Fibroblast of lung (primary cell): ENCODE data around the gene FXYD6. TPM values are rescaled to one million over a fixed set of nuclear protein-coding genes. Genes with fewer than 3 reads are reported as not detected.

ENCODE experiments used
- DNase-seq, 2 donors: peaks; one replicate each; pipeline versions ENCODE4 v3.0.0 to v3.0.0-alpha.2; 2010; ENCODE audit warnings: low read depth in 2 of 2
- H2AFZ ChIP-seq: 2 replicates; pipeline ENCODE4 v1.5.1; 2012; ENCODE audit warnings: low read length, control low read depth, inconsistent platforms
- H3K27ac ChIP-seq: 2 replicates; pipeline ENCODE4 v1.5.1; 2011; ENCODE audit warnings: low read length, control low read depth; ENCODE audit not compliant: insufficient read depth
- H3K27me3 ChIP-seq: 2 replicates; pipeline ENCODE4 v1.5.1; 2011; ENCODE audit warnings: mild to moderate bottlenecking, low read length; ENCODE audit not compliant: control insufficient read depth, insufficient read depth
- H3K36me3 ChIP-seq: 2 replicates; pipeline ENCODE4 v1.5.1; 2011; ENCODE audit warnings: low read length; ENCODE audit not compliant: control insufficient read depth, insufficient read depth
- H3K4me1 ChIP-seq: 2 replicates; pipeline ENCODE4 v1.5.1; 2011; ENCODE audit warnings: low read length; ENCODE audit not compliant: control insufficient read depth, insufficient read depth; ENCODE audit errors: extremely low read depth
- H3K4me2 ChIP-seq: 2 replicates; pipeline ENCODE4 v1.5.1; 2011; ENCODE audit warnings: low read length, control low read depth; ENCODE audit not compliant: insufficient read depth; ENCODE audit errors: extremely low read depth
- H3K4me3 ChIP-seq, 4 experiments: fragments of 200-600 bp in 1 of 4; sonication (generic) in 1 of 4; replicated peaks in 1 of 4; 2 replicates each; pipeline ENCODE4 v1.5.1; 2011 to 2016; ENCODE audit warnings: low read length in 4 of 4, low read depth in 3 of 4, mild to moderate bottlenecking in 3 of 4, control low read depth in 2 of 4, inconsistent platforms in 1 of 4, mixed read lengths in 1 of 4; ENCODE audit not compliant: insufficient read depth in 1 of 4; ENCODE audit errors: control extremely low read depth in 1 of 4
- H3K79me2 ChIP-seq: 2 replicates; pipeline ENCODE4 v1.5.1; 2012; ENCODE audit warnings: mild to moderate bottlenecking, low read length, inconsistent platforms; ENCODE audit not compliant: control insufficient read depth, insufficient read depth
- H3K9ac ChIP-seq: 2 replicates; pipeline ENCODE4 v1.5.1; 2011; ENCODE audit warnings: mild to moderate bottlenecking, low read length, control low read depth; ENCODE audit not compliant: insufficient read depth
- H3K9me3 ChIP-seq: 2 replicates; pipeline ENCODE4 v1.5.1; 2012; ENCODE audit warnings: low read depth, low read length; ENCODE audit not compliant: control insufficient read depth, insufficient read depth
- H4K20me1 ChIP-seq: 2 replicates; pipeline ENCODE4 v1.5.1; 2011; ENCODE audit warnings: low read length; ENCODE audit not compliant: control insufficient read depth, insufficient read depth; ENCODE audit errors: extremely low read depth
- CTCF ChIP-seq, 2 donors: IDR thresholded peaks in 1 of 2; conservative IDR thresholded peaks in 1 of 2; 1 replicate in 1 of 2; 2 replicates in 1 of 2; pipeline ENCODE4 v1.5.1; 2011 to 2012; ENCODE audit warnings: low read length in 2 of 2, control low read depth in 1 of 2, inconsistent platforms in 1 of 2, low read depth in 1 of 2, mild to moderate bottlenecking in 1 of 2
- EZH2 ChIP-seq: IDR thresholded peaks from 2 replicates; pipeline ENCODE4 v1.5.1; 2012; ENCODE audit warnings: low read length, control low read depth, mild to moderate bottlenecking; ENCODE audit errors: missing control alignments
- polyA plus RNA-seq, 2 donors: library from polyadenylated mRNA; depleted of rRNA in 1 of 2; stranded (reverse) in 1 of 2; unstranded in 1 of 2; fragments of >200 nt; gene quantifications; 2 replicates each; pipeline ENCODE4 v1.2.1, GENCODE V29; 2011 to 2012; ENCODE audit warnings: missing spikeins in 1 of 2
- total RNA-seq: library from RNA; depleted of rRNA; stranded (reverse); fragments of >200 nt; gene quantifications from 2 replicates; pipeline ENCODE4 v1.2.1, GENCODE V29; 2014

The FXYD6 gene
- total and polyA plus RNA-seq, 2 donors (not counting 1 experiment from before 2014, with no cell fraction given) = 0.43 to 5.1 TPM

GRCh38 chr11:117830072-117830471, 46.4 kb downstream of the FXYD6 start:
- peaks cover 6% of the 10 kb centered on the region for H3K4me1 ChIP-seq
- H3K9ac ChIP-seq = no peak overlapping the region
- TF ChIP-seq EZH2 (no peak), CTCF (conservative IDR thresholded peaks at IDR 0.05 in 1 of 2, IDR thresholded peaks at IDR 0.05 in 1 of 2; ENCODE audit: low read depth in 1 of 2, low read length in 2 of 2) (no peak)
- no peaks in the 10 kb centered on the region for H4K20me1 ChIP-seq
- no peak overlapping the region for H3K4me2 ChIP-seq
- H3K27ac ChIP-seq = no peak overlapping the region
- H2AFZ ChIP-seq = no peak overlapping the region
- H3K79me2 ChIP-seq = no peaks in the 10 kb centered on the region
- no peaks in the 10 kb centered on the region for H3K36me3 ChIP-seq
- peaks cover 3% of the 10 kb centered on the region for H3K27me3 ChIP-seq
- no peaks in the 10 kb centered on the region for H3K9me3 ChIP-seq
- H3K4me3 ChIP-seq = no peak overlapping the region
- DNase-seq = no peak

GRCh38 chr11:117829369-117829725, 47.1 kb downstream of the FXYD6 start:
- no peak for DNase-seq
- no peak overlapping the region for H3K27ac ChIP-seq

GRCh38 chr11:117828611-117829368, 47.7 kb downstream of the FXYD6 start:
- no peak overlapping the region for H3K4me3 ChIP-seq

More at GRCh38 chr11:117829369-117829725, 47.1 kb downstream of the FXYD6 start:
- Histone ChIP-seq H3K9me3 (no peaks in the 10 kb centered on the region), H3K4me3 (no peak overlapping the region), H2AFZ (no peak overlapping the region), H3K4me2 (no peak overlapping the region), H3K27me3 (peaks cover 3% of the 10 kb centered on the region), H3K4me1 (peaks cover 6% of the 10 kb centered on the region), H3K79me2 (no peaks in the 10 kb centered on the region), H3K9ac (no peak overlapping the region), H3K36me3 (no peaks in the 10 kb centered on the region), H4K20me1 (no peaks in the 10 kb centered on the region)
- no peak for TF ChIP-seq CTCF (conservative IDR thresholded peaks at IDR 0.05 in 1 of 2, IDR thresholded peaks at IDR 0.05 in 1 of 2; ENCODE audit: low read depth in 1 of 2, low read length in 2 of 2)
- TF ChIP-seq EZH2 = no peak

More at GRCh38 chr11:117828611-117829368, 47.7 kb downstream of the FXYD6 start:
- Histone ChIP-seq H3K9ac (no peak overlapping the region), H3K36me3 (no peaks in the 10 kb centered on the region), H3K27me3 (peaks cover 3% of the 10 kb centered on the region), H3K79me2 (no peaks in the 10 kb centered on the region), H2AFZ (no peak overlapping the region), H3K27ac (peak overlapping the region; percentile 9), H4K20me1 (no peaks in the 10 kb centered on the region), H3K4me1 (peaks cover 9% of the 10 kb centered on the region), H3K9me3 (no peaks in the 10 kb centered on the region), H3K4me2 (no peak overlapping the region)
- DNase-seq = peak; percentile 86 to 88
- no peak for TF ChIP-seq CTCF (conservative IDR thresholded peaks at IDR 0.05 in 1 of 2, IDR thresholded peaks at IDR 0.05 in 1 of 2; ENCODE audit: low read depth in 1 of 2, low read length in 2 of 2)
- no peak for TF ChIP-seq EZH2
